C4-2B (cell line): ENCODE results near the gene PPIL1.
A peak's percentile ranks its signal among the peaks of the same experiment; 100 is the strongest.

Source experiments
- CTCF ChIP-seq: fragments of 450-650 bp; conservative IDR thresholded peaks from 2 replicates; pipeline ENCODE4 v1.5.1; 2017; ENCODE audit warnings: mild to moderate bottlenecking
- ZFX ChIP-seq: fragments of 450-650 bp; IDR thresholded peaks from 2 replicates; pipeline ENCODE4 v1.6.1; 2017

GRCh38 chr6:36897609-36898008, 23.0 kb upstream of the PPIL1 start:
- peak; percentile 10; the same call in 1 of the 2 replicates for TF ChIP-seq CTCF
- no peak for TF ChIP-seq ZFX
